Small intestine (tissue), 7 donors: Measurements from ENCODE around the gene FGD1. TPM values are rescaled to one million over a fixed set of nuclear protein-coding genes. Genes with fewer than 3 reads are reported as not detected.

Experiments used
- DNase-seq, 2 donors: peaks; one replicate each; pipeline versions ENCODE4 v3.0.0 to v3.0.0-alpha.2; 2013
- FAIRE-seq: peaks from 2 replicates; lab custom pipeline; 2012; peaks lifted over from hg19 to GRCh38; lab: Jason Lieb, UNC
- H3K27ac ChIP-seq, 3 donors: one replicate each; pipeline ENCODE4 v1.5.1; 2013; ENCODE audit warnings: low read length in 2 of 3, mild to moderate bottlenecking in 2 of 3, control low read depth in 1 of 3, inconsistent platforms in 1 of 3, low read depth in 1 of 3, moderate library complexity in 1 of 3
- H3K27me3 ChIP-seq, 3 donors: one replicate each; pipeline ENCODE4 v1.6.1; 2013; ENCODE audit warnings: low read length in 3 of 3, inconsistent platforms in 1 of 3; ENCODE audit not compliant: control insufficient read depth in 3 of 3, insufficient read depth in 3 of 3
- H3K36me3 ChIP-seq, 3 donors: one replicate each; pipeline ENCODE4 v1.6.1; 2013; ENCODE audit warnings: low read length in 3 of 3, inconsistent platforms in 1 of 3, low read depth in 1 of 3, mild to moderate bottlenecking in 1 of 3, moderate library complexity in 1 of 3; ENCODE audit not compliant: control insufficient read depth in 3 of 3, insufficient read depth in 2 of 3
- H3K4me1 ChIP-seq, 3 donors: one replicate each; pipeline ENCODE4 v1.6.1; 2013; ENCODE audit warnings: low read length in 2 of 3, inconsistent platforms in 1 of 3, low read depth in 1 of 3, mild to moderate bottlenecking in 1 of 3, moderate library complexity in 1 of 3; ENCODE audit not compliant: control insufficient read depth in 3 of 3, insufficient read depth in 2 of 3
- H3K4me3 ChIP-seq, 3 donors: one replicate each; pipeline ENCODE4 v1.5.1; 2013; ENCODE audit warnings: low read length in 3 of 3, control low read depth in 1 of 3, inconsistent platforms in 1 of 3, low read depth in 1 of 3, mild to moderate bottlenecking in 1 of 3, moderate library complexity in 1 of 3
- H3K9me3 ChIP-seq, 2 donors: one replicate each; pipeline ENCODE4 v1.6.1; 2013; ENCODE audit warnings: low read depth in 1 of 2, low read length in 1 of 2; ENCODE audit not compliant: control insufficient read depth in 2 of 2, insufficient read depth in 1 of 2
- WGBS, 3 donors: extraction: QIAGEN DNeasy Blood & Tissue Kit; methylation state at CpG; one replicate each; pipeline ENCODE4 v1.1.7; 2013; 5-methylcytosine and 5-hydroxymethylcytosine counted together
- polyA plus RNA-seq, 4 donors: library from polyadenylated mRNA; stranded (reverse) in 3 of 4; unstranded in 1 of 4; fragments of 200-250 nt in 3 of 4; fragments of 120-200 nt in 1 of 4; gene quantifications; one replicate each; pipeline versions ENCODE4 v1.2.1 to v1.2.3, GENCODE V29; 2013
- donor health status: healthy with polysubstance abuse.
- donor health status: control.
- donor health status: control.
- donor health status: Bipolar disorder and iron deficiency.
- donor health status: healthy.

Gene FGD1
- polyA plus RNA-seq, 4 donors, result 0.81 to 7.7 (median 1.9) TPM

GRCh38 chrX:54397113-54397512 lies 98.9 kb downstream of the FGD1 start:
- no peak overlapping the region for H3K4me3 ChIP-seq
- WGBS, 3 donors, result 86 to 100% (median 87%) methylated on average over 1 of the region's 1 CpG
- H3K27me3 ChIP-seq, result no peaks in the 10 kb centered on the region
- H3K4me1 ChIP-seq, result no peaks in the 10 kb centered on the region
- FAIRE-seq, result no peak
- no peaks in the 10 kb centered on the region for H3K9me3 ChIP-seq
- H3K27ac ChIP-seq, result no peak overlapping the region
- no peak for DNase-seq
- H3K36me3 ChIP-seq, result no peaks in the 10 kb centered on the region

Other genes starting within 250 kb of the FGD1 start
- 1 to 10 TPM in 1 of 4 donors, under 1 TPM in 2, not detected in 1; 0.13 to 1.1 (median 0.67) TPM for gene WNK3, start 138.2 kb downstream of the FGD1 start, polyA plus RNA-seq
- 10 to 100 TPM; 28.4 to 49.9 (median 39.9) TPM for gene TSR2, start 55.8 kb downstream of the FGD1 start, polyA plus RNA-seq
- 10 to 100 TPM in 2 of 4 donors, 1 to 10 TPM in 2; 4.3 to 15.2 (median 9.1) TPM for gene GNL3L, start 34.0 kb upstream of the FGD1 start, polyA plus RNA-seq